ENCODE results near the gene METRNL. TPM values are rescaled to one million over a fixed set of nuclear protein-coding genes. Genes with fewer than 3 reads are reported as not detected.
"Not testable (repeated sequence)": the region's sequence is repeated elsewhere in the genome, so short reads cannot be mapped to it uniquely, and the experiment has no call there.

METRNL gene
- total RNA-seq, 1 donor from 2014 or later: 59.8 TPM

GRCh38 chr17:83135692-83136091 is 56.3 kb downstream of the METRNL start:
- Histone ChIP-seq H3K27ac (no peak overlapping the region), H3K36me3 (no peaks in the 10 kb centered on the region), H3K4me1 (no peaks in the 10 kb centered on the region), H3K9me3 (no peaks in the 10 kb centered on the region), H3K4me3 (no peak overlapping the region), H3K27me3 (ENCODE audit: low read depth) (peaks cover 7% of the 10 kb centered on the region)
- ATAC-seq (no peak), DNase-seq (peak; percentile 27)
- no peak for TF ChIP-seq CTCF (IDR thresholded peaks at IDR 0.05)
- intact Hi-C loops (cut with DNase I): no loop called here

GRCh38 chr17:83136156-83136555 is 56.7 kb downstream of the METRNL start:
- H3K27ac ChIP-seq: no peak overlapping the region
- H3K4me3 ChIP-seq: no peak overlapping the region
- no peak for ATAC-seq
- H3K36me3 ChIP-seq: no peaks in the 10 kb centered on the region
- TF ChIP-seq CTCF (IDR thresholded peaks at IDR 0.05): no peak
- DNase-seq: peak; percentile 24
- H3K27me3 ChIP-seq (ENCODE audit: low read depth): peaks cover 7% of the 10 kb centered on the region
- no peaks in the 10 kb centered on the region for H3K4me1 ChIP-seq
- intact Hi-C loops (cut with DNase I): no loop called here
- no peaks in the 10 kb centered on the region for H3K9me3 ChIP-seq

DNA sequence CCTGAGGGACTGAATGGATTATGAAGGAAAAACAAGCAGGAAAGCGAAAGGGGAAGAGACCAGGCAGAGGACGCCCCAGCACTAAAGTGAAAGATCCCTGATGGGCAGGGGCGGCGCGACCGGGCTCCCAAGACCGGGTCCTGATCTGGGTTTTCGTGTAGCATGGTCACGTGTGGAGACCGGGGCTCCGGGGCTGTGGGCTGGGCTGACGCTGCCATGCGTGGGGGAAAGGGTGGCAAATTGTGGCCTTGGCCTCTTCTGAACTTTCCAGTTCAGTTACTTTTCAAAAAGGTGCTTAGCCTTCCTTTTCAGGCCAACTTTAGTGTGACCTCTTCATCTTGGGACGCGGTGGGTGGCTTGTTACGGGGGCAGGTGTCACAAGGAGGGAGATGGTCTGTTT is 57.5 kb downstream of the METRNL start:
- H3K4me1 ChIP-seq: no peaks in the 10 kb centered on the region
- no peaks in the 10 kb centered on the region for H3K36me3 ChIP-seq
- peak; percentile 24 for DNase-seq
- H3K4me3 ChIP-seq: no peak overlapping the region
- intact Hi-C loops (cut with DNase I): no loop called here
- ATAC-seq: no peak
- peaks cover 7% of the 10 kb centered on the region for H3K27me3 ChIP-seq (ENCODE audit: low read depth)
- TF ChIP-seq CTCF (IDR thresholded peaks at IDR 0.05): no peak
- H3K27ac ChIP-seq: no peak overlapping the region
- no peaks in the 10 kb centered on the region for H3K9me3 ChIP-seq

- no peaks in the 10 kb centered on the region for H3K9me3 ChIP-seq
- DNase-seq: peak; percentile 14
- TF ChIP-seq CTCF (IDR thresholded peaks at IDR 0.05): no peak
- H3K27ac ChIP-seq: no peak overlapping the region
- H3K4me1 ChIP-seq: no peaks in the 10 kb centered on the region
- peaks cover 7% of the 10 kb centered on the region for H3K27me3 ChIP-seq (ENCODE audit: low read depth)
- H3K36me3 ChIP-seq: no peaks in the 10 kb centered on the region
- no peak for ATAC-seq
- intact Hi-C loops (cut with DNase I): no loop called here
- no peak overlapping the region for H3K4me3 ChIP-seq
These were observed 58.1 kb downstream of the METRNL start for GRCh38 chr17:83137523-83137922.

DNA sequence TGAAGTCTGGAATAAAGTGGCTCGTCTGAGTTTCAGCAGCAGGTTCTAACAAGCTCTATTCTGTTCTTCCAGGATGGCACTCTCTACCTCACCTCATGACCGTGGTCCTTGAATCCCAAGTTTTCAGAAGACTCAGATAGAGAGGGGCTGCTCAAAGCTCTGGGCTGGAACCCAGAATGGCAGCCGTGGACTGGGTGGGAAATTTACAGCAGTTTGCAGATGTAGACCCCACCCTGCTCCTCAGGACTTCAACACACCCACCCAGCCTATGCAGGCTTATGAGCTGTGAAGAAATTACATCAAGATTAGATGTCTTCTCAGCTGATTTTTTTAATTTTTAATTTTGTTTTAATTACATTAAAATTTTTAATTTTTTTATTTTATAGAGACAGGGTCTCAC is 59.4 kb downstream of the METRNL start:
- intact Hi-C loops (cut with DNase I): no loop called here
- H3K36me3 ChIP-seq: no peaks in the 10 kb centered on the region
- no peak for ATAC-seq
- no peak overlapping the region for H3K27ac ChIP-seq
- no peak overlapping the region for H3K4me3 ChIP-seq
- H3K4me1 ChIP-seq: no peaks in the 10 kb centered on the region
- TF ChIP-seq CTCF (IDR thresholded peaks at IDR 0.05): no peak
- no peaks in the 10 kb centered on the region for H3K9me3 ChIP-seq
- peaks cover 7% of the 10 kb centered on the region for H3K27me3 ChIP-seq (ENCODE audit: low read depth)
- no peak for DNase-seq

GRCh38 chr17:83139541-83140248 is 60.3 kb downstream of the METRNL start:
- H3K9me3 ChIP-seq, H3K4me1 ChIP-seq: not testable (repeated sequence)

GRCh38 chr17:83140249-83140566 is 60.8 kb downstream of the METRNL start:
- ATAC-seq; intact Hi-C loops (cut with DNase I); H3K9me3 ChIP-seq; H3K4me1 ChIP-seq; H3K4me3 ChIP-seq; H3K36me3 ChIP-seq; H3K27me3 ChIP-seq (ENCODE audit: low read depth); H3K27ac ChIP-seq: not testable (repeated sequence)
- DNase-seq: peak; percentile 7

More at GRCh38 chr17:83139541-83140248, 60.3 kb downstream of the METRNL start:
- ATAC-seq; H3K27me3 ChIP-seq (ENCODE audit: low read depth); H3K4me3 ChIP-seq; intact Hi-C loops (cut with DNase I); H3K36me3 ChIP-seq; H3K27ac ChIP-seq: not testable (repeated sequence)
- DNase-seq: peak; percentile 12

Data from lower lobe of right lung (tissue), 2 donors.